H1 (cell line): ENCODE data around the gene LMX1A. TPM values are rescaled to one million over a fixed set of nuclear protein-coding genes. Genes with fewer than 3 reads are reported as not detected.

Source experiments
- CTCF ChIA-PET: fragments of 300-600 bp; sonication (Branson Sonifier 250); formaldehyde crosslinking; loops from one replicate; lab custom pipeline; 2021; ENCODE audit not compliant: partially characterized antibody; lab: Charles Lee
- POLR2A ChIA-PET: fragments of 300-600 bp; sonication (Branson Sonifier 250); formaldehyde crosslinking; loops from one replicate; lab custom pipeline; 2021; ENCODE audit warnings: inconsistent platforms; ENCODE audit not compliant: partially characterized antibody; lab: Charles Lee
- DNase-seq, 2 experiments: peaks; one replicate each; pipeline versions ENCODE4 v3.0.0 to v3.0.0-alpha.2; 2010 to 2022; ENCODE audit warnings: low spot score in 2 of 2, low read depth in 1 of 2, mixed read lengths in 1 of 2
- FAIRE-seq: peaks from 2 replicates; lab custom pipeline; 2011; peaks lifted over from hg19 to GRCh38; lab: Jason Lieb, UNC
- H2AFZ ChIP-seq: 2 replicates; pipeline ENCODE4 v1.8.1; 2012; ENCODE audit warnings: low read length, inconsistent platforms
- H2AK5ac ChIP-seq: 2 replicates; pipeline ENCODE4 v1.6.1; 2013; ENCODE audit warnings: low read depth, low read length
- H2BK120ac ChIP-seq: replicated peaks from 2 replicates; pipeline ENCODE3; 2013; ENCODE audit warnings: low read depth, low read length, inconsistent platforms
- H2BK12ac ChIP-seq: 2 replicates; pipeline ENCODE4 v1.6.1; 2013; ENCODE audit warnings: low read depth, low read length
- H2BK15ac ChIP-seq: 2 replicates; pipeline ENCODE4 v1.6.1; 2013; ENCODE audit warnings: low read length
- H2BK20ac ChIP-seq: 2 replicates; pipeline ENCODE4 v1.6.1; 2013; ENCODE audit warnings: low read length
- H2BK5ac ChIP-seq: 2 replicates; pipeline ENCODE4 v1.6.1; 2013; ENCODE audit warnings: low read depth, low read length
- H3K14ac ChIP-seq: 2 replicates; pipeline ENCODE4 v1.6.1; 2013; ENCODE audit warnings: inconsistent platforms; ENCODE audit not compliant: insufficient read length
- H3K18ac ChIP-seq: 2 replicates; pipeline ENCODE4 v1.6.1; 2013; ENCODE audit warnings: low read length; ENCODE audit errors: extremely low read depth
- H3K23ac ChIP-seq: 2 replicates; pipeline ENCODE4 v1.6.1; 2013; ENCODE audit warnings: inconsistent platforms; ENCODE audit not compliant: insufficient read length
- H3K23me2 ChIP-seq: 2 replicates; pipeline ENCODE4 v1.6.1; 2013; ENCODE audit warnings: low read depth, low read length
- H3K27ac ChIP-seq: 2 replicates; pipeline ENCODE4 v1.6.1; 2011; ENCODE audit warnings: low read depth, low read length, inconsistent platforms
- H3K27me3 ChIP-seq, 4 experiments: replicated peaks in 1 of 4; 1 replicate in 1 of 4; 2 replicates in 3 of 4; pipeline versions ENCODE4 v1.6.1 to v1.8.1; 2011 to 2013; ENCODE audit warnings: low read length in 3 of 4, mild to moderate bottlenecking in 3 of 4, inconsistent platforms in 2 of 4, mixed read lengths in 2 of 4, moderate library complexity in 1 of 4; ENCODE audit not compliant: control insufficient read depth in 3 of 4, insufficient read depth in 3 of 4; ENCODE audit errors: extremely low read depth in 1 of 4
- H3K36me3 ChIP-seq, 4 experiments: 2 replicates each; pipeline versions ENCODE4 v1.6.1 to v1.8.1; 2011 to 2013; ENCODE audit warnings: mild to moderate bottlenecking in 4 of 4, low read length in 3 of 4, moderate library complexity in 2 of 4, control low read depth in 1 of 4, inconsistent platforms in 1 of 4; ENCODE audit not compliant: insufficient read depth in 4 of 4, control insufficient read depth in 2 of 4
- H3K4ac ChIP-seq: replicated peaks from 2 replicates; pipeline ENCODE3; 2013; ENCODE audit warnings: low read length, low read depth, mixed read lengths, inconsistent platforms; ENCODE audit not compliant: insufficient read length
- H3K4me1 ChIP-seq, 4 experiments: replicated peaks in 1 of 4; 1 replicate in 1 of 4; 2 replicates in 3 of 4; pipeline versions ENCODE4 v1.6.1 to v1.8.1; 2011 to 2013; ENCODE audit warnings: low read length in 3 of 4, inconsistent platforms in 2 of 4, mixed read lengths in 1 of 4; ENCODE audit not compliant: insufficient read depth in 4 of 4, control insufficient read depth in 3 of 4
- H3K4me2 ChIP-seq, 2 experiments: 2 replicates each; pipeline versions ENCODE4 v1.6.1 to v1.8.1; 2011 to 2013; ENCODE audit warnings: low read depth in 2 of 2, low read length in 2 of 2, control low read depth in 1 of 2, inconsistent platforms in 1 of 2, mild to moderate bottlenecking in 1 of 2; ENCODE audit not compliant: insufficient read depth in 1 of 2
- H3K4me3 ChIP-seq, 4 experiments: fragments of 200-600, 300-600 bp in 1 of 4; sonication (generic), shearing (Covaris generic), sonication (Bioruptor Twin) in 1 of 4; 2 replicates each; pipeline versions ENCODE4 v1.5.1 to v1.8.1; 2011 to 2016; ENCODE audit warnings: low read length in 4 of 4, low read depth in 3 of 4, control low read depth in 2 of 4, inconsistent platforms in 2 of 4, mild to moderate bottlenecking in 2 of 4, mixed read lengths in 1 of 4, moderate library complexity in 1 of 4; ENCODE audit not compliant: insufficient read depth in 2 of 4; ENCODE audit errors: extremely low read depth in 1 of 4
- H3K56ac ChIP-seq: replicated peaks from 2 replicates; pipeline ENCODE3; 2013; ENCODE audit warnings: low read depth, mild to moderate bottlenecking, mixed read lengths, low read length, inconsistent platforms; ENCODE audit not compliant: insufficient read length
- H3K79me1 ChIP-seq: 2 replicates; pipeline ENCODE4 v1.6.1; 2013; ENCODE audit warnings: low read depth, low read length, control low read depth
- H3K79me2 ChIP-seq, 2 experiments: 2 replicates each; pipeline versions ENCODE4 v1.6.1 to v1.8.1; 2012 to 2013; ENCODE audit warnings: low read length in 2 of 2, mild to moderate bottlenecking in 2 of 2, inconsistent platforms in 1 of 2; ENCODE audit not compliant: insufficient read depth in 2 of 2, control insufficient read depth in 1 of 2
- H3K9ac ChIP-seq, 4 experiments: replicated peaks in 1 of 4; 1 replicate in 1 of 4; 2 replicates in 3 of 4; pipeline versions ENCODE4 v1.6.1 to v1.8.1; 2011 to 2013; ENCODE audit warnings: low read depth in 3 of 4, low read length in 3 of 4, control low read depth in 2 of 4, mild to moderate bottlenecking in 2 of 4, moderate library complexity in 2 of 4, inconsistent platforms in 1 of 4; ENCODE audit errors: extremely low read depth in 1 of 4
- H3K9me3 ChIP-seq, 2 experiments: 2 replicates each; pipeline versions ENCODE4 v1.6.1 to v1.8.1; 2012 to 2013; ENCODE audit warnings: mild to moderate bottlenecking in 2 of 2, moderate library complexity in 2 of 2, control low read depth in 1 of 2, inconsistent platforms in 1 of 2, low read depth in 1 of 2, low read length in 1 of 2, mixed read lengths in 1 of 2; ENCODE audit not compliant: insufficient read depth in 2 of 2
- H4K20me1 ChIP-seq, 2 experiments: replicated peaks in 1 of 2; 2 replicates each; pipeline versions ENCODE3 to v1.8.1; 2011 to 2013; ENCODE audit warnings: inconsistent platforms in 2 of 2, low read length in 2 of 2, mild to moderate bottlenecking in 1 of 2; ENCODE audit not compliant: insufficient read depth in 2 of 2, control insufficient read depth in 1 of 2
- H4K5ac ChIP-seq: 2 replicates; pipeline ENCODE4 v1.6.1; 2013; ENCODE audit warnings: low read length, low read depth, mixed read lengths, inconsistent platforms; ENCODE audit not compliant: insufficient read length
- H4K8ac ChIP-seq: 2 replicates; pipeline ENCODE4 v1.8.0; 2013; ENCODE audit warnings: mild to moderate bottlenecking, moderate library complexity, low read length, inconsistent platforms; ENCODE audit not compliant: insufficient read depth; ENCODE audit errors: extremely low read depth
- H4K91ac ChIP-seq: replicated peaks from 2 replicates; pipeline ENCODE3; 2013; ENCODE audit warnings: low read length, mixed read lengths, inconsistent platforms; ENCODE audit not compliant: insufficient read length
- KDM1A ChIP-seq: fragments of 200-600, 300-600 bp; sonication (generic); IDR thresholded peaks from 2 replicates; pipeline ENCODE4 v1.7.1; 2016; ENCODE audit warnings: mild to moderate bottlenecking, low read length, borderline replicate concordance
- POU5F1 ChIP-seq: IDR thresholded peaks from 2 replicates; pipeline ENCODE4 v1.6.1; 2011; ENCODE audit warnings: low read depth, mild to moderate bottlenecking, low read length, moderate library complexity
- polyA plus RNA-seq, 7 experiments: library from polyadenylated mRNA; depleted of rRNA in 3 of 7; stranded (reverse) in 5 of 7; unstranded in 2 of 7; fragments of >200 nt in 5 of 7; fragments of 200-250 nt in 2 of 7; gene quantifications; 1 replicate in 5 of 7; 2 replicates in 1 of 7; 4 replicates in 1 of 7; pipeline versions ENCODE4 v1.2.1 to v1.2.3, GENCODE V29; 2011 to 2013; ENCODE audit warnings: missing spikeins in 2 of 7, mixed read lengths in 2 of 7
- total RNA-seq: library from RNA; stranded (reverse); fragmentation: NEBNext Ultra II Directional; extraction: Animal tissue kit (Norgen Biotek cat#: 25700); gene quantifications from 2 replicates; pipeline ENCODE4 v1.2.1, GENCODE V29; 2021

LMX1A gene
- total and polyA plus RNA-seq, 2 of the 8 experiments (the other 6 are each of a cell fraction or from before 2014, with no cell fraction given), result not detected

- no peak for TF ChIP-seq KDM1A
Observed at GRCh38 chr1:165395901-165396300, 39.4 kb upstream of the LMX1A start (continued).

- no peak overlapping the region for H3K14ac ChIP-seq
- H2BK12ac ChIP-seq, result no peak overlapping the region
- FAIRE-seq (no peak), DNase-seq (no peak)
- H3K4me2 ChIP-seq, result no peak overlapping the region
- H3K4ac ChIP-seq, result no peak overlapping the region
- no peak for TF ChIP-seq POU5F1
- H4K8ac ChIP-seq, result no peak overlapping the region
- no peak overlapping the region for H3K18ac ChIP-seq
- no peaks in the 10 kb centered on the region for H3K9me3 ChIP-seq
- no peak overlapping the region for H3K23ac ChIP-seq
- no peaks in the 10 kb centered on the region for H3K79me1 ChIP-seq
- no peaks in the 10 kb centered on the region for H4K20me1 ChIP-seq
- no peak overlapping the region for H2AFZ ChIP-seq
- no peak overlapping the region for H4K91ac ChIP-seq
- no peak overlapping the region for H3K56ac ChIP-seq
- H4K5ac ChIP-seq, result no peak overlapping the region
- H3K9ac ChIP-seq, result no peak overlapping the region
- H2BK20ac ChIP-seq, result no peak overlapping the region
- H3K27ac ChIP-seq, result no peak overlapping the region
- no peak overlapping the region for H2AK5ac ChIP-seq
- no peak overlapping the region for H2BK15ac ChIP-seq
- H3K36me3 ChIP-seq, result no peaks in the 10 kb centered on the region
- no peaks in the 10 kb centered on the region for H3K79me2 ChIP-seq
- no peak overlapping the region for H3K4me3 ChIP-seq
- no peaks in the 10 kb centered on the region for H3K27me3 ChIP-seq
- CTCF ChIA-PET, result interaction anchor here (0.7 to 11.7 kb wide), 15 partner anchors 9 to 284 kb away, joined by 3 to 220 read pairs (median 3); no protein-coding TSS in a partner anchor
- H2BK120ac ChIP-seq, result no peak overlapping the region
- no peaks in the 10 kb centered on the region; a peak in 1 of 7 replicates for H3K4me1 ChIP-seq
- H2BK5ac ChIP-seq, result no peak overlapping the region
- H3K23me2 ChIP-seq, result no peaks in the 10 kb centered on the region
- POLR2A ChIA-PET, result no interaction called here
Observed at GRCh38 chr1:165395478-165395877, 39.0 kb upstream of the LMX1A start.
